WTC11 (cell line): ENCODE results near the gene RIC8A. TPM values are rescaled to one million over a fixed set of nuclear protein-coding genes. Genes with fewer than 3 reads are reported as not detected.

Source experiments
- ATAC-seq: fragments of 200-7000 bp; cut with Tn5 transposase; 2 replicates; pipeline ENCODE4 v1.10.0; 2021; ENCODE audit warnings: mild to moderate bottlenecking, moderate library complexity
- CTCF ChIA-PET: fragments of 300-600 bp; sonication (Branson Sonifier 250); formaldehyde crosslinking; loops from one replicate; lab custom pipeline; 2021; ENCODE audit warnings: antibody characterized with exemption; lab: Charles Lee
- POLR2A ChIA-PET: fragments of 350-600 bp; sonication (Branson Sonifier 250); formaldehyde crosslinking; loops from one replicate; lab custom pipeline; 2021; ENCODE audit warnings: antibody characterized with exemption; lab: Charles Lee
- DNase-seq: peaks from one replicate; pipeline ENCODE4 v3.0.0; 2021; ENCODE audit warnings: low spot score
- H3K27ac Mint-ChIP-seq: 2 replicates; pipeline ENCODE4 v1.8.0; 2021; ENCODE audit warnings: mixed read lengths
- H3K27me3 Mint-ChIP-seq: 2 replicates; pipeline ENCODE4 v1.8.0; 2021; ENCODE audit warnings: low read depth, mild to moderate bottlenecking, moderate library complexity, mixed read lengths
- H3K36me3 Mint-ChIP-seq: 2 replicates; pipeline ENCODE4 v1.8.0; 2021; ENCODE audit warnings: mixed read lengths
- H3K4me1 Mint-ChIP-seq: 2 replicates; pipeline ENCODE4 v1.8.0; 2022; ENCODE audit warnings: mixed read lengths
- H3K4me3 Mint-ChIP-seq: 2 replicates; pipeline ENCODE4 v1.8.0; 2021; ENCODE audit warnings: mild to moderate bottlenecking, moderate library complexity, mixed read lengths
- H3K9me3 Mint-ChIP-seq: 2 replicates; pipeline ENCODE4 v1.8.0; 2021; ENCODE audit warnings: mixed read lengths
- CREM ChIP-seq: sonication (generic); formaldehyde crosslinking; IDR thresholded peaks from 2 replicates; pipeline ENCODE4 v1.8.1; 2022; ENCODE audit warnings: mild to moderate bottlenecking, missing genetic modification reagents, moderate library complexity
- E2F5 ChIP-seq: sonication (generic); formaldehyde crosslinking; IDR thresholded peaks from 2 replicates; pipeline ENCODE4 v1.8.1; 2022; ENCODE audit warnings: mild to moderate bottlenecking, moderate library complexity, missing genetic modification reagents
- FOXP4 ChIP-seq: sonication (generic); formaldehyde crosslinking; IDR thresholded peaks from 2 replicates; pipeline ENCODE4 v1.8.0; 2022; ENCODE audit warnings: mild to moderate bottlenecking, missing genetic modification reagents
- TEAD4 ChIP-seq: sonication (generic); formaldehyde crosslinking; IDR thresholded peaks from 2 replicates; pipeline ENCODE4 v1.8.0; 2022; ENCODE audit warnings: mild to moderate bottlenecking, missing genetic modification reagents
- ZNF416 ChIP-seq: fragments of 250-450 bp; sonication (Bioruptor Pico); IDR thresholded peaks from 2 replicates; pipeline ENCODE4 v1.9.0; 2021; ENCODE audit warnings: mild to moderate bottlenecking, inconsistent platforms
- ZNF423 ChIP-seq: fragments of 250-450 bp; sonication (Bioruptor Pico); IDR thresholded peaks from 2 replicates; pipeline ENCODE4 v2.1.2; 2022; ENCODE audit warnings: mild to moderate bottlenecking, moderate library complexity
- ZNF425 ChIP-seq: fragments of 250-450 bp; sonication (Bioruptor Pico); conservative IDR thresholded peaks from 2 replicates; pipeline ENCODE4 v1.9.0; 2021; ENCODE audit warnings: mild to moderate bottlenecking
- total RNA-seq: library from RNA; stranded (reverse); gene quantifications from 3 replicates; pipeline ENCODE4 v1.2.3, GENCODE V29; 2021
- TF ChIP-seq, protein P1 (sequence below): sonication (generic); formaldehyde crosslinking; IDR thresholded peaks from 2 replicates; pipeline ENCODE4 v1.8.1; 2023; ENCODE audit warnings: mild to moderate bottlenecking, moderate library complexity, missing genetic modification reagents
- TF ChIP-seq, protein P2 (sequence below): sonication (generic); formaldehyde crosslinking; IDR thresholded peaks from 2 replicates; pipeline ENCODE4 v1.8.0; 2022; ENCODE audit warnings: mild to moderate bottlenecking, missing genetic modification reagents
- TF ChIP-seq, protein P3 (sequence below): fragments of 250-450 bp; sonication (Bioruptor Pico); IDR thresholded peaks from 2 replicates; pipeline ENCODE4 v1.9.0; 2021; ENCODE audit warnings: mild to moderate bottlenecking, borderline replicate concordance
- TF ChIP-seq, protein P4 (sequence below): fragments of 200-600 bp; IDR thresholded peaks from 2 replicates; pipeline ENCODE4 v1.8.0; 2022; ENCODE audit warnings: antibody characterized with exemption

RIC8A gene
- total RNA-seq, 1 experiment from 2014 or later: 68.3 TPM

DNA sequence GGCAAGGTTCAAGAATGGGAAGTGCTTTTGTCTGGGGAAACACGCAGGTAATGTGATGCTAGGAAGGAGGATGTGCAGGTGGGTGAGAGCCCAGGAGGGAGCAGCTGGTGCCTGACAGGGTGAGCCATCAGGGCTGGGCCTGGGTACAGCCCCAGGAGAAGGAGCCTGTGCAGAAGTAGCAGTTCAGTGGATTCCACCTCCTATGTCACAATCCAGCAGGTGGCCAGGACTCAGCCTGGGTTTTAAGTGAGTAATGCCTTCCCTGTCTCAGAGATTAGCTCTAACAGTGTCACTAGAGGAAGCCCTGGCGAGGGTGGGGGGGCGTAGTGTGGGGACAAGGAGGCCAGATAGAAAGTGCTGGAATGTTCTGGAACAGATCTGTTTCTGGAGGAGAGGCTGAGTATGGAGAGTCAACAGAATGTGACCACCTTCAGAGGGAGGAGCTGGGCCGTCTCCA lies 8.1 kb downstream of the RIC8A start (continued):
- TF ChIP-seq, protein P1, sequence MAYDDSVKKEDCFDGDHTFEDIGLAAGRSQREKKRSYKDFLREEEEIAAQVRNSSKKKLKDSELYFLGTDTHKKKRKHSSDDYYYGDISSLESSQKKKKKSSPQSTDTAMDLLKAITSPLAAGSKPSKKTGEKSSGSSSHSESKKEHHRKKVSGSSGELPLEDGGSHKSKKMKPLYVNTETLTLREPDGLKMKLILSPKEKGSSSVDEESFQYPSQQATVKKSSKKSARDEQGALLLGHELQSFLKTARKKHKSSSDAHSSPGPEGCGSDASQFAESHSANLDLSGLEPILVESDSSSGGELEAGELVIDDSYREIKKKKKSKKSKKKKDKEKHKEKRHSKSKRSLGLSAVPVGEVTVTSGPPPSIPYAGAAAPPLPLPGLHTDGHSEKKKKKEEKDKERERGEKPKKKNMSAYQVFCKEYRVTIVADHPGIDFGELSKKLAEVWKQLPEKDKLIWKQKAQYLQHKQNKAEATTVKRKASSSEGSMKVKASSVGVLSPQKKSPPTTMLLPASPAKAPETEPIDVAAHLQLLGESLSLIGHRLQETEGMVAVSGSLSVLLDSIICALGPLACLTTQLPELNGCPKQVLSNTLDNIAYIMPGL (CRISPR knock-in tag): no peak
- TF ChIP-seq, all 79 proteins: peak for 0

DNA sequence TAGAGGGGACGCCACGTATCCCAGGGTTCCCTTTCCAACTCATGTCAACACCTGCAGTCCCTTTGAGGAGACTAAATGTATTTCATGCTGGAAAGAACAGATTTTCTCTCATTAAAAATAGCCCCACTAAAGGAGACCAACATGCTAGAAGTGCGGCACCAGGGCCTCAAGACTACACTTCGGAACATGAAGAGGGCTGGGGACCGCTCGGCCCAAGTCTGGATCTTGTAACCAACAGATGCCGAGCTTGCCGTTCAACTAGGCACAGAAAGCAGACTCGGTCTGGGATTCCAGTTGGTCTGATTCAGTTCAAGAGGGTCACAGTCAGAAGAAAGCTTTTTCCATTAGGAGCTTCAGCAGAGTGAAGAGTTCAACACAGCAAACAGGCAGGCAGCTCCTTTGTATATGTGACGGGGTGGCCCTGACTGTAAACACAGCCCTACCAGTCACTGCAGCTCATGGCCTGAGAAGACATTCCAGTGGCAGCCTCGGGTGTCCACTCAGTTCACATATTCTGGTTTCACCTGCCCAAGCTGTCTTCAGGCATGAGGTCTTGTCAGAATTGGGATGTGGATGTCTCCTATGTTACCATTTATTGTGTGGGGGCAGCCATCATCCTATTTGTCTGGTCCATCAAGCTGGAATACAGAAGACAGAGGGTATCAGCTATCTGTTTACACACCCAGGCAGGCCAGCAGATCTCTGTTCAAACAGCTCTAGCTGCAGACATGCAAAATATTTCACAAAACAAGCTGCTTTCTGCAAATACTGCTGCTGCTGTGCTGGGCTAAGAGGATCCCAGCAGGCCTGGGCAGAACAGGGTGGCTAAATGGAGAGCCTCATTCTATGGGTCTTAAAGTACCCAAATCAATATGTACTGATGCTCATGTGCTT lies 8.8 kb downstream of the RIC8A start:
- Mint-ChIP-seq H3K27ac (no peak overlapping the region), H3K36me3 (peaks cover 27% of the 10 kb centered on the region)
- POLR2A ChIA-PET: no interaction called here
- TF ChIP-seq ZNF416 (CRISPR knock-in tag) (no peak), ZNF425 (CRISPR knock-in tag) (no peak), ZNF423 (CRISPR knock-in tag) (no peak), E2F5 (CRISPR knock-in tag) (no peak), CREM (CRISPR knock-in tag) (no peak), TEAD4 (CRISPR knock-in tag) (no peak), FOXP4 (CRISPR knock-in tag) (no peak)
- TF ChIP-seq, protein P2, sequence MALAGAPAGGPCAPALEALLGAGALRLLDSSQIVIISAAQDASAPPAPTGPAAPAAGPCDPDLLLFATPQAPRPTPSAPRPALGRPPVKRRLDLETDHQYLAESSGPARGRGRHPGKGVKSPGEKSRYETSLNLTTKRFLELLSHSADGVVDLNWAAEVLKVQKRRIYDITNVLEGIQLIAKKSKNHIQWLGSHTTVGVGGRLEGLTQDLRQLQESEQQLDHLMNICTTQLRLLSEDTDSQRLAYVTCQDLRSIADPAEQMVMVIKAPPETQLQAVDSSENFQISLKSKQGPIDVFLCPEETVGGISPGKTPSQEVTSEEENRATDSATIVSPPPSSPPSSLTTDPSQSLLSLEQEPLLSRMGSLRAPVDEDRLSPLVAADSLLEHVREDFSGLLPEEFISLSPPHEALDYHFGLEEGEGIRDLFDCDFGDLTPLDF: no peak
- TF ChIP-seq, protein P1 (CRISPR knock-in tag): no peak
- TF ChIP-seq, protein P3, sequence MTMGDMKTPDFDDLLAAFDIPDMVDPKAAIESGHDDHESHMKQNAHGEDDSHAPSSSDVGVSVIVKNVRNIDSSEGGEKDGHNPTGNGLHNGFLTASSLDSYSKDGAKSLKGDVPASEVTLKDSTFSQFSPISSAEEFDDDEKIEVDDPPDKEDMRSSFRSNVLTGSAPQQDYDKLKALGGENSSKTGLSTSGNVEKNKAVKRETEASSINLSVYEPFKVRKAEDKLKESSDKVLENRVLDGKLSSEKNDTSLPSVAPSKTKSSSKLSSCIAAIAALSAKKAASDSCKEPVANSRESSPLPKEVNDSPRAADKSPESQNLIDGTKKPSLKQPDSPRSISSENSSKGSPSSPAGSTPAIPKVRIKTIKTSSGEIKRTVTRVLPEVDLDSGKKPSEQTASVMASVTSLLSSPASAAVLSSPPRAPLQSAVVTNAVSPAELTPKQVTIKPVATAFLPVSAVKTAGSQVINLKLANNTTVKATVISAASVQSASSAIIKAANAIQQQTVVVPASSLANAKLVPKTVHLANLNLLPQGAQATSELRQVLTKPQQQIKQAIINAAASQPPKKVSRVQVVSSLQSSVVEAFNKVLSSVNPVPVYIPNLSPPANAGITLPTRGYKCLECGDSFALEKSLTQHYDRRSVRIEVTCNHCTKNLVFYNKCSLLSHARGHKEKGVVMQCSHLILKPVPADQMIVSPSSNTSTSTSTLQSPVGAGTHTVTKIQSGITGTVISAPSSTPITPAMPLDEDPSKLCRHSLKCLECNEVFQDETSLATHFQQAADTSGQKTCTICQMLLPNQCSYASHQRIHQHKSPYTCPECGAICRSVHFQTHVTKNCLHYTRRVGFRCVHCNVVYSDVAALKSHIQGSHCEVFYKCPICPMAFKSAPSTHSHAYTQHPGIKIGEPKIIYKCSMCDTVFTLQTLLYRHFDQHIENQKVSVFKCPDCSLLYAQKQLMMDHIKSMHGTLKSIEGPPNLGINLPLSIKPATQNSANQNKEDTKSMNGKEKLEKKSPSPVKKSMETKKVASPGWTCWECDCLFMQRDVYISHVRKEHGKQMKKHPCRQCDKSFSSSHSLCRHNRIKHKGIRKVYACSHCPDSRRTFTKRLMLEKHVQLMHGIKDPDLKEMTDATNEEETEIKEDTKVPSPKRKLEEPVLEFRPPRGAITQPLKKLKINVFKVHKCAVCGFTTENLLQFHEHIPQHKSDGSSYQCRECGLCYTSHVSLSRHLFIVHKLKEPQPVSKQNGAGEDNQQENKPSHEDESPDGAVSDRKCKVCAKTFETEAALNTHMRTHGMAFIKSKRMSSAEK (CRISPR knock-in tag): no peak
- TF ChIP-seq, protein P4, sequence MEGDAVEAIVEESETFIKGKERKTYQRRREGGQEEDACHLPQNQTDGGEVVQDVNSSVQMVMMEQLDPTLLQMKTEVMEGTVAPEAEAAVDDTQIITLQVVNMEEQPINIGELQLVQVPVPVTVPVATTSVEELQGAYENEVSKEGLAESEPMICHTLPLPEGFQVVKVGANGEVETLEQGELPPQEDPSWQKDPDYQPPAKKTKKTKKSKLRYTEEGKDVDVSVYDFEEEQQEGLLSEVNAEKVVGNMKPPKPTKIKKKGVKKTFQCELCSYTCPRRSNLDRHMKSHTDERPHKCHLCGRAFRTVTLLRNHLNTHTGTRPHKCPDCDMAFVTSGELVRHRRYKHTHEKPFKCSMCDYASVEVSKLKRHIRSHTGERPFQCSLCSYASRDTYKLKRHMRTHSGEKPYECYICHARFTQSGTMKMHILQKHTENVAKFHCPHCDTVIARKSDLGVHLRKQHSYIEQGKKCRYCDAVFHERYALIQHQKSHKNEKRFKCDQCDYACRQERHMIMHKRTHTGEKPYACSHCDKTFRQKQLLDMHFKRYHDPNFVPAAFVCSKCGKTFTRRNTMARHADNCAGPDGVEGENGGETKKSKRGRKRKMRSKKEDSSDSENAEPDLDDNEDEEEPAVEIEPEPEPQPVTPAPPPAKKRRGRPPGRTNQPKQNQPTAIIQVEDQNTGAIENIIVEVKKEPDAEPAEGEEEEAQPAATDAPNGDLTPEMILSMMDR: no peak
- TF ChIP-seq, all 79 proteins: peak for 0
- no peaks in the 10 kb centered on the region for H3K9me3 Mint-ChIP-seq
- DNase-seq (no peak), ATAC-seq (no peak)
- no peaks in the 10 kb centered on the region for H3K27me3 Mint-ChIP-seq
- H3K4me3 Mint-ChIP-seq: no peak overlapping the region
- CTCF ChIA-PET: interaction anchor here (0.7 to 1.3 kb wide), 3 partner anchors 34 to 174 kb away, joined by 3 to 5 read pairs (median 3); no protein-coding TSS in a partner anchor
- no peaks in the 10 kb centered on the region for H3K4me1 Mint-ChIP-seq
